Neural crest cell (in vitro differentiated cells): Measurements from ENCODE around the gene SPON2. TPM values are rescaled to one million over a fixed set of nuclear protein-coding genes. Genes with fewer than 3 reads are reported as not detected.

ENCODE experiments used
- DNase-seq: peaks from one replicate; pipeline ENCODE4 v3.0.0; 2021; ENCODE audit warnings: low read depth, mixed read lengths, low spot score
- H3K27ac Mint-ChIP-seq: one replicate; pipeline ENCODE4 v1.8.0; 2021; ENCODE audit warnings: mild to moderate bottlenecking, mixed read lengths; ENCODE audit not compliant: unreplicated experiment
- H3K27me3 Mint-ChIP-seq: 2 replicates; pipeline ENCODE4 v1.8.0; 2021; ENCODE audit warnings: low read depth, mild to moderate bottlenecking, mixed read lengths
- H3K36me3 Mint-ChIP-seq: 2 replicates; pipeline ENCODE4 v1.8.0; 2021; ENCODE audit warnings: low read depth, mild to moderate bottlenecking, mixed read lengths
- H3K4me1 Mint-ChIP-seq: 2 replicates; pipeline ENCODE4 v1.8.0; 2021; ENCODE audit warnings: mixed read lengths
- H3K4me3 Mint-ChIP-seq: one replicate; pipeline ENCODE4 v1.8.0; 2021; ENCODE audit warnings: mild to moderate bottlenecking, mixed read lengths
- H3K9me3 Mint-ChIP-seq: 2 replicates; pipeline ENCODE4 v1.8.0; 2021; ENCODE audit warnings: mixed read lengths
- CTCF ChIP-seq: fragments of 200-600 bp; sonication (generic); conservative IDR thresholded peaks from 2 replicates; pipeline ENCODE4 v1.5.0; 2021; ENCODE audit warnings: antibody characterized with exemption, mild to moderate bottlenecking
- total RNA-seq: library from RNA; stranded (reverse); gene quantifications from 2 replicates; pipeline ENCODE4 v1.2.1, GENCODE V29; 2021

SPON2 gene
- total RNA-seq, 1 donor from 2014 or later: 4.1 TPM

- Mint-ChIP-seq H3K4me1 (peaks cover 5% of the 10 kb centered on the region), H3K4me3 (no peak overlapping the region), H3K27ac (no peak overlapping the region), H3K9me3 (peaks cover 5% of the 10 kb centered on the region), H3K36me3 (no peaks in the 10 kb centered on the region), H3K27me3 (peaks cover 60% of the 10 kb centered on the region)
- TF ChIP-seq CTCF: no peak
- no peak for DNase-seq
Measured at GRCh38 chr4:1175635-1176229, 3.3 kb upstream of the SPON2 start.

- Mint-ChIP-seq H3K9me3 (peaks cover 3% of the 10 kb centered on the region), H3K4me3 (no peak overlapping the region), H3K27ac (no peak overlapping the region), H3K36me3 (no peaks in the 10 kb centered on the region), H3K27me3 (peaks cover 60% of the 10 kb centered on the region), H3K4me1 (peaks cover 5% of the 10 kb centered on the region)
- no peak for TF ChIP-seq CTCF
- DNase-seq: no peak
Measured at GRCh38 chr4:1174941-1175634, 2.7 kb upstream of the SPON2 start.

- no peak for TF ChIP-seq CTCF
- Mint-ChIP-seq H3K4me3 (peak overlapping the region; percentile 15), H3K27ac (no peak overlapping the region), H3K9me3 (no peaks in the 10 kb centered on the region), H3K36me3 (no peaks in the 10 kb centered on the region), H3K27me3 (peaks cover 69% of the 10 kb centered on the region), H3K4me1 (peaks cover 5% of the 10 kb centered on the region)
- DNase-seq: no peak
Measured at GRCh38 chr4:1172971-1173757, 781 bp upstream of the SPON2 start.

GRCh38 chr4:1171311-1172227 is 814 bp downstream of the SPON2 start:
- Mint-ChIP-seq H3K27ac (no peak overlapping the region), H3K4me3 (peak overlapping the region; percentile 44), H3K9me3 (no peaks in the 10 kb centered on the region), H3K36me3 (no peaks in the 10 kb centered on the region), H3K27me3 (peaks cover 75% of the 10 kb centered on the region), H3K4me1 (peaks cover 12% of the 10 kb centered on the region)
- DNase-seq: no peak
- TF ChIP-seq CTCF: no peak

- Mint-ChIP-seq H3K36me3 (no peaks in the 10 kb centered on the region), H3K4me3 (no peak overlapping the region), H3K9me3 (no peaks in the 10 kb centered on the region), H3K4me1 (peaks cover 12% of the 10 kb centered on the region), H3K27ac (no peak overlapping the region), H3K27me3 (peaks cover 71% of the 10 kb centered on the region)
- DNase-seq: no peak
- no peak for TF ChIP-seq CTCF
Measured at GRCh38 chr4:1170976-1171310, 1.4 kb downstream of the SPON2 start.
